ENCODE measurements around the gene CBLC.

The CBLC gene

GRCh38 chr19:44820648-44821609 lies 43.2 kb downstream of the CBLC start:
- TF ChIP-seq GATA3 (IDR thresholded peaks at IDR 0.05; ENCODE audit: low read depth, low read length) (no peak), GATA2 (IDR thresholded peaks at IDR 0.05; ENCODE audit: low read depth, low read length) (no peak)

GRCh38 chr19:44822177-44822576 lies 44.5 kb downstream of the CBLC start:
- no peak for TF ChIP-seq GATA3 (IDR thresholded peaks at IDR 0.05; ENCODE audit: low read depth, low read length)
- TF ChIP-seq GATA2 (IDR thresholded peaks at IDR 0.05; ENCODE audit: low read depth, low read length), result no peak

GRCh38 chr19:44822670-44823372 lies 45.1 kb downstream of the CBLC start:
- TF ChIP-seq GATA3 (IDR thresholded peaks at IDR 0.05; ENCODE audit: low read depth, low read length), result no peak
- TF ChIP-seq GATA2 (IDR thresholded peaks at IDR 0.05; ENCODE audit: low read depth, low read length), result no peak

- TF ChIP-seq GATA3 (IDR thresholded peaks at IDR 0.05; ENCODE audit: low read depth, low read length) (no peak), GATA2 (IDR thresholded peaks at IDR 0.05; ENCODE audit: low read depth, low read length) (no peak)
Measured at GRCh38 chr19:44823373-44823698, 45.6 kb downstream of the CBLC start.

- TF ChIP-seq GATA3 (IDR thresholded peaks at IDR 0.05; ENCODE audit: low read depth, low read length) (no peak), GATA2 (IDR thresholded peaks at IDR 0.05; ENCODE audit: low read depth, low read length) (no peak)
Measured at GRCh38 chr19:44824761-44825160, 47.1 kb downstream of the CBLC start.

GRCh38 chr19:44839276-44839675 lies 61.6 kb downstream of the CBLC start:
- no peak for TF ChIP-seq GATA2 (IDR thresholded peaks at IDR 0.05; ENCODE audit: low read depth, low read length)
- no peak for TF ChIP-seq GATA3 (IDR thresholded peaks at IDR 0.05; ENCODE audit: low read depth, low read length)

- no peak for TF ChIP-seq GATA3 (IDR thresholded peaks at IDR 0.05; ENCODE audit: low read depth, low read length)
- TF ChIP-seq GATA2 (IDR thresholded peaks at IDR 0.05; ENCODE audit: low read depth, low read length), result no peak
Measured at GRCh38 chr19:44840811-44841210, 63.1 kb downstream of the CBLC start.

GRCh38 chr19:44841231-44841630 lies 63.5 kb downstream of the CBLC start:
- TF ChIP-seq GATA3 (IDR thresholded peaks at IDR 0.05; ENCODE audit: low read depth, low read length) (no peak), GATA2 (IDR thresholded peaks at IDR 0.05; ENCODE audit: low read depth, low read length) (no peak)

GRCh38 chr19:44845286-44845611 lies 67.6 kb downstream of the CBLC start:
- TF ChIP-seq GATA3 (IDR thresholded peaks at IDR 0.05; ENCODE audit: low read depth, low read length) (no peak), GATA2 (IDR thresholded peaks at IDR 0.05; ENCODE audit: low read depth, low read length) (no peak)

GRCh38 chr19:44845612-44846454 lies 68.1 kb downstream of the CBLC start, which contains the start of gene NECTIN2:
TSS of gene NECTIN2 (plus strand) at chr19:44846297. CDS start at chr19:44846526, 229 bp downstream.
- TF ChIP-seq GATA3 (IDR thresholded peaks at IDR 0.05; ENCODE audit: low read depth, low read length) (no peak), GATA2 (IDR thresholded peaks at IDR 0.05; ENCODE audit: low read depth, low read length) (no peak)

GRCh38 chr19:44846455-44847143 lies 68.9 kb downstream of the CBLC start:
- TF ChIP-seq GATA3 (IDR thresholded peaks at IDR 0.05; ENCODE audit: low read depth, low read length) (no peak), GATA2 (IDR thresholded peaks at IDR 0.05; ENCODE audit: low read depth, low read length) (no peak)

- TF ChIP-seq GATA2 (IDR thresholded peaks at IDR 0.05; ENCODE audit: low read depth, low read length), result no peak
- no peak for TF ChIP-seq GATA3 (IDR thresholded peaks at IDR 0.05; ENCODE audit: low read depth, low read length)
Measured at GRCh38 chr19:44847144-44848035, 69.7 kb downstream of the CBLC start.

Measured in SH-SY5Y (cell line).